Neural cell (in vitro differentiated cells): ENCODE data around the gene NR2F1-AS1.

Experiments
- CTCF ChIP-seq: fragments of 450-650 bp; IDR thresholded peaks from 2 replicates; pipeline ENCODE4 v1.5.1; 2014; ENCODE audit warnings: antibody characterized with exemption, mild to moderate bottlenecking, moderate library complexity; ENCODE audit not compliant: poor library complexity, severe bottlenecking
- EZH2 ChIP-seq: fragments of 200-600, 300-800 bp; shearing (Covaris generic), sonication (generic); IDR thresholded peaks from 2 replicates; pipeline ENCODE4 v1.6.1; 2014; ENCODE audit warnings: antibody characterized with exemption, low read length, borderline replicate concordance, mild to moderate bottlenecking; ENCODE audit not compliant: insufficient read depth, poor library complexity, severe bottlenecking
- POLR2AphosphoS5 ChIP-seq: IDR thresholded peaks from 2 replicates; pipeline ENCODE4 v1.6.1; 2012
- TAF1 ChIP-seq: IDR thresholded peaks from 2 replicates; pipeline ENCODE4 v1.6.1; 2012; ENCODE audit warnings: low read depth

GRCh38 chr5:93591323-93591945 lies 10.4 kb upstream of the NR2F1-AS1 start:
- no peak for TF ChIP-seq CTCF
- no peak for TF ChIP-seq TAF1
- no peak for TF ChIP-seq EZH2
- TF ChIP-seq POLR2AphosphoS5: no peak
